ENCODE results near the gene SPP2.

The SPP2 gene

DNA sequence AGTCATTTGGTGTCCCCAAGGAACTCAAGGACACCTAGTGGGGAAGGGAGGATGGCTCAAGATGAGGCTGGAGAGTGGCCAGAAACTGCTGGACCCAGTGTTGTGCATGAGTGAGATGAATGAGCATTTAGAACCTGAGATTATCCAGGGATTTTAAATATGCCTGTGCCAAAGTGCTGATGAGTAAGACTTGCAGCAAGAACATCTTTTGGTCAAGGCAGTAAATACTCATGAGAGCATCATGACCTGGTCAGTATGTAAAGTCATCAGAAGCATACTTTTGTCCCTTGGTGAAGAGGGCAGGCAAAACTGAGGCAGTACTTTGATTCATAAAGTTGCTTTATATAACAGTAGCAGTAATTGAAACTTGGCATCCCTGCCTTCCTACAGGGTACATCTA lies 3.1 kb upstream of the SPP2 start:
- H3K4me3 ChIP-seq (replicated peaks; ENCODE audit: insufficient read depth, low read length), result no peak overlapping the region
- H3K27ac ChIP-seq (replicated peaks), result no peak overlapping the region
- DNase-seq (ENCODE audit: low read depth in 1 of 2, low spot score in 1 of 2), result no peak
- peaks cover 2% of the 10 kb centered on the region for H3K27me3 ChIP-seq (ENCODE audit: insufficient read depth, poor library complexity, severe bottlenecking)
- TF ChIP-seq, protein P1, sequence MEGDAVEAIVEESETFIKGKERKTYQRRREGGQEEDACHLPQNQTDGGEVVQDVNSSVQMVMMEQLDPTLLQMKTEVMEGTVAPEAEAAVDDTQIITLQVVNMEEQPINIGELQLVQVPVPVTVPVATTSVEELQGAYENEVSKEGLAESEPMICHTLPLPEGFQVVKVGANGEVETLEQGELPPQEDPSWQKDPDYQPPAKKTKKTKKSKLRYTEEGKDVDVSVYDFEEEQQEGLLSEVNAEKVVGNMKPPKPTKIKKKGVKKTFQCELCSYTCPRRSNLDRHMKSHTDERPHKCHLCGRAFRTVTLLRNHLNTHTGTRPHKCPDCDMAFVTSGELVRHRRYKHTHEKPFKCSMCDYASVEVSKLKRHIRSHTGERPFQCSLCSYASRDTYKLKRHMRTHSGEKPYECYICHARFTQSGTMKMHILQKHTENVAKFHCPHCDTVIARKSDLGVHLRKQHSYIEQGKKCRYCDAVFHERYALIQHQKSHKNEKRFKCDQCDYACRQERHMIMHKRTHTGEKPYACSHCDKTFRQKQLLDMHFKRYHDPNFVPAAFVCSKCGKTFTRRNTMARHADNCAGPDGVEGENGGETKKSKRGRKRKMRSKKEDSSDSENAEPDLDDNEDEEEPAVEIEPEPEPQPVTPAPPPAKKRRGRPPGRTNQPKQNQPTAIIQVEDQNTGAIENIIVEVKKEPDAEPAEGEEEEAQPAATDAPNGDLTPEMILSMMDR (IDR thresholded peaks at IDR 0.05; ENCODE audit: insufficient read depth, low read length), result no peak
- TF ChIP-seq POLR2AphosphoS5 (IDR thresholded peaks at IDR 0.05; ENCODE audit: low read depth), result no peak

DNA sequence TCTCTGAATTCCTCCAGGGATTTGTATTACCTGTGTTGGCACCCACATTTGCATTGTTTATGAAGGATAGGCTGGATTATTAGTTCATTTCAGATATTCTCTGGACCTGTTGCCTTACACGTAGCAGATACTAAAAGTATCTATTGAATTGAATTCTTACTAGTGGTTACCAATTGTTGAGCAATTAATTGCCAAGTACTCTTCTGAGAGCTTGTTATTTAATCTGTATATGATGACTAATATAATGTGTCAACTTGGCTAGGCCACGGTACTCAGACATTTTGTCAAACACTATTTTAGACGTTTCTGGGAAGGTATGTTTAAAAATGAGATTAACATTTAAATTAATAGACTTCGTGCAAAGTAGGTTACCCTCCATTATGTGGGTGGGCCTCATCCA lies 2.5 kb upstream of the SPP2 start:
- peaks cover 2% of the 10 kb centered on the region for H3K27me3 ChIP-seq (ENCODE audit: insufficient read depth, poor library complexity, severe bottlenecking)
- H3K27ac ChIP-seq (replicated peaks), result no peak overlapping the region
- no peak for TF ChIP-seq POLR2AphosphoS5 (IDR thresholded peaks at IDR 0.05; ENCODE audit: low read depth)
- TF ChIP-seq, protein P2, sequence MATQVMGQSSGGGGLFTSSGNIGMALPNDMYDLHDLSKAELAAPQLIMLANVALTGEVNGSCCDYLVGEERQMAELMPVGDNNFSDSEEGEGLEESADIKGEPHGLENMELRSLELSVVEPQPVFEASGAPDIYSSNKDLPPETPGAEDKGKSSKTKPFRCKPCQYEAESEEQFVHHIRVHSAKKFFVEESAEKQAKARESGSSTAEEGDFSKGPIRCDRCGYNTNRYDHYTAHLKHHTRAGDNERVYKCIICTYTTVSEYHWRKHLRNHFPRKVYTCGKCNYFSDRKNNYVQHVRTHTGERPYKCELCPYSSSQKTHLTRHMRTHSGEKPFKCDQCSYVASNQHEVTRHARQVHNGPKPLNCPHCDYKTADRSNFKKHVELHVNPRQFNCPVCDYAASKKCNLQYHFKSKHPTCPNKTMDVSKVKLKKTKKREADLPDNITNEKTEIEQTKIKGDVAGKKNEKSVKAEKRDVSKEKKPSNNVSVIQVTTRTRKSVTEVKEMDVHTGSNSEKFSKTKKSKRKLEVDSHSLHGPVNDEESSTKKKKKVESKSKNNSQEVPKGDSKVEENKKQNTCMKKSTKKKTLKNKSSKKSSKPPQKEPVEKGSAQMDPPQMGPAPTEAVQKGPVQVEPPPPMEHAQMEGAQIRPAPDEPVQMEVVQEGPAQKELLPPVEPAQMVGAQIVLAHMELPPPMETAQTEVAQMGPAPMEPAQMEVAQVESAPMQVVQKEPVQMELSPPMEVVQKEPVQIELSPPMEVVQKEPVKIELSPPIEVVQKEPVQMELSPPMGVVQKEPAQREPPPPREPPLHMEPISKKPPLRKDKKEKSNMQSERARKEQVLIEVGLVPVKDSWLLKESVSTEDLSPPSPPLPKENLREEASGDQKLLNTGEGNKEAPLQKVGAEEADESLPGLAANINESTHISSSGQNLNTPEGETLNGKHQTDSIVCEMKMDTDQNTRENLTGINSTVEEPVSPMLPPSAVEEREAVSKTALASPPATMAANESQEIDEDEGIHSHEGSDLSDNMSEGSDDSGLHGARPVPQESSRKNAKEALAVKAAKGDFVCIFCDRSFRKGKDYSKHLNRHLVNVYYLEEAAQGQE (IDR thresholded peaks at IDR 0.05; ENCODE audit: insufficient replicate concordance, low read depth), result no peak
- TF ChIP-seq SPI1 (IDR thresholded peaks at IDR 0.05; ENCODE audit: borderline replicate concordance, low read depth), result no peak
- TF ChIP-seq GABPA (IDR thresholded peaks at IDR 0.05; ENCODE audit: low read depth), result no peak
- DNase-seq (ENCODE audit: low read depth in 1 of 2, low spot score in 1 of 2), result no peak
- no peak overlapping the region for H3K4me3 ChIP-seq (replicated peaks; ENCODE audit: insufficient read depth, low read length)

DNA sequence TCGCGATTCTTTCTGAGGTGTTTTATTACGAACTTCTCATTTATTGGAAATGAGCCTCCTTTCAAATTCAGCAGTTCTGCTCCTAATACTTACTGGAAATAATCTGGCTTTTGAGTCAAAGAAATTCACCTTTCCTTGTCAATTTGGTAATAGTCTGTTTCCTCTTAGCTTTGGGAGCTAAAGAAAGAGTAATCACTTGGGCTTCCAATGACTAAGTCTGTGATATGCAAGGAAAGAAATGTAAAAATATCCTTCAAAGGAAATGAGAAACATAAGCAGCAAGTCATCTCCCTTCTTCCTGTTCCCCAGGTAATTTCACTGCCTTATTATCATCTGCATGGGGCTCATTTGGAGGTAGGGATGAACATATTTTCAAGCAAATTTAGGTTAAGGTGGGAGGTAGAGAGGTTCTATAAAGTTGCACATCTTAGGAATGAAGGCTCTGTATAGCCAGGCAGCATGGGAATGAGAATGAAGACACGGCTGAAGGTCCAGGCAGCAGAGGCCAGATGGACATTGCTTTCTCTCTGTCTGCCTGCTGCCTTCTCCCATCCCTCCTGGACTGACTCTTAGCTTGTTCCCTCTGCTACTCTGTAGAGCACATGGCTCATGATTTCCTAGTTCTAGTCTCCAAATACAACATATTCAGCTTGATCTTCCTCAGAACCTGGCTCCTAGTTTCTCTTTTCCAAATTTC lies 1.0 kb downstream of the SPP2 start:
- no peak overlapping the region for H3K4me3 ChIP-seq (replicated peaks; ENCODE audit: insufficient read depth, low read length)
- H3K27ac ChIP-seq (replicated peaks), result no peak overlapping the region
- TF ChIP-seq, protein P2 (IDR thresholded peaks at IDR 0.05; ENCODE audit: insufficient replicate concordance, low read depth), result no peak
- TF ChIP-seq POLR2AphosphoS5 (IDR thresholded peaks at IDR 0.05; ENCODE audit: low read depth) (no peak), SPI1 (IDR thresholded peaks at IDR 0.05; ENCODE audit: borderline replicate concordance, low read depth) (no peak), GABPA (IDR thresholded peaks at IDR 0.05; ENCODE audit: low read depth) (no peak)
- TF ChIP-seq, protein P1 (IDR thresholded peaks at IDR 0.05; ENCODE audit: insufficient read depth, low read length), result no peak
- DNase-seq (ENCODE audit: low read depth in 1 of 2, low spot score in 1 of 2), result no peak
- no peaks in the 10 kb centered on the region for H3K27me3 ChIP-seq (ENCODE audit: insufficient read depth, poor library complexity, severe bottlenecking)

DNA sequence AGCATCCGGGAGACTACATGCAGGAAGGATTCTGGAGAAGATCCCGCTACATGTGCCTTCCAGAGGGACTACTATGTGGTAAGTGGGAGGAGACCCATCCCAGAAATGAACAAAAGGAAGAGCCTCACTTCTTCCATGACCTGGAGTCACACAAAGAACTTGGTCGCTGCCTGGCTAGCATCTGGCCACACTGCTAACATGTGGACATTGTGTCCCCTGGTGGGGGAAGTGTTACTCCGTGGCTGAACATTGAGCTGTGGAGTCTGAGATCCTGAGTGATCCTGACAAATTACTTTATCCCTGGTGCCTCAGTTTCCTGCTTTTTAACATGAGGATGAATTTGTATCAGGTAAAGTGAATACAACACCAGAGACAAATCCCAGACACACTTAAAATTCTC lies 8.4 kb downstream of the SPP2 start:
- no peak overlapping the region for H3K4me3 ChIP-seq (replicated peaks; ENCODE audit: insufficient read depth, low read length)
- H3K27me3 ChIP-seq (ENCODE audit: insufficient read depth, poor library complexity, severe bottlenecking), result no peaks in the 10 kb centered on the region
- no peak for DNase-seq (ENCODE audit: low read depth in 1 of 2, low spot score in 1 of 2)
- H3K27ac ChIP-seq (replicated peaks), result no peak overlapping the region
- TF ChIP-seq SPI1 (IDR thresholded peaks at IDR 0.05; ENCODE audit: borderline replicate concordance, low read depth) (no peak), GABPA (IDR thresholded peaks at IDR 0.05; ENCODE audit: low read depth) (no peak), POLR2AphosphoS5 (IDR thresholded peaks at IDR 0.05; ENCODE audit: low read depth) (no peak)
- TF ChIP-seq, protein P1 (IDR thresholded peaks at IDR 0.05; ENCODE audit: insufficient read depth, low read length), result no peak
- TF ChIP-seq, protein P2 (IDR thresholded peaks at IDR 0.05; ENCODE audit: insufficient replicate concordance, low read depth), result no peak
